HCT116 (cell line): ENCODE results near the gene TIE1.

ENCODE experiments used
- CEBPB ChIP-seq: IDR thresholded peaks from 2 replicates; pipeline ENCODE4 v1.6.1; 2012; ENCODE audit warnings: low read depth
- SRF ChIP-seq: IDR thresholded peaks from 2 replicates; pipeline ENCODE4 v1.6.1; 2012; ENCODE audit warnings: low read depth

GRCh38 chr1:43337588-43337987 lies 36.8 kb downstream of the TIE1 start, which contains the start of gene MPL:
- TF ChIP-seq CEBPB (no peak), SRF (no peak)
